Subcutaneous abdominal adipose tissue (tissue), 5 donors: ENCODE measurements around the gene COA4.
"Not testable (repeated sequence)": the region's sequence is repeated elsewhere in the genome, so short reads cannot be mapped to it uniquely, and the experiment has no call there.

ENCODE experiments used
- H3K27ac ChIP-seq: one replicate; pipeline ENCODE4 v1.7.0; 2013; ENCODE audit warnings: low read depth, mild to moderate bottlenecking, inconsistent platforms, low read length, moderate library complexity
- H3K27me3 ChIP-seq, 5 donors: one replicate each; pipeline ENCODE4 v1.7.0; 2013; ENCODE audit warnings: low read length in 5 of 5, inconsistent platforms in 1 of 5; ENCODE audit not compliant: control insufficient read depth in 5 of 5, insufficient read depth in 4 of 5
- H3K36me3 ChIP-seq, 5 donors: one replicate each; pipeline ENCODE4 v1.7.0; 2013; ENCODE audit warnings: low read length in 5 of 5; ENCODE audit not compliant: control insufficient read depth in 5 of 5, insufficient read depth in 5 of 5
- H3K4me1 ChIP-seq, 5 donors: one replicate each; pipeline ENCODE4 v1.7.0; 2013; ENCODE audit warnings: low read length in 5 of 5, mild to moderate bottlenecking in 3 of 5, moderate library complexity in 1 of 5; ENCODE audit not compliant: control insufficient read depth in 5 of 5, insufficient read depth in 5 of 5
- H3K4me3 ChIP-seq, 5 donors: one replicate each; pipeline ENCODE4 v1.7.0; 2013; ENCODE audit warnings: low read length in 5 of 5, low read depth in 1 of 5
- H3K9ac ChIP-seq, 5 donors: one replicate each; pipeline ENCODE4 v1.7.0; 2013; ENCODE audit warnings: low read length in 5 of 5, mild to moderate bottlenecking in 4 of 5, moderate library complexity in 3 of 5
- H3K9me3 ChIP-seq, 5 donors: one replicate each; pipeline ENCODE4 v1.7.0; 2013; ENCODE audit warnings: low read length in 5 of 5; ENCODE audit not compliant: control insufficient read depth in 5 of 5
- donor health status: healthy.
- donor health status: healthy.
- donor health status: healthy.
- donor health status: healthy.
- donor health status: healthy.

Gene COA4

DNA sequence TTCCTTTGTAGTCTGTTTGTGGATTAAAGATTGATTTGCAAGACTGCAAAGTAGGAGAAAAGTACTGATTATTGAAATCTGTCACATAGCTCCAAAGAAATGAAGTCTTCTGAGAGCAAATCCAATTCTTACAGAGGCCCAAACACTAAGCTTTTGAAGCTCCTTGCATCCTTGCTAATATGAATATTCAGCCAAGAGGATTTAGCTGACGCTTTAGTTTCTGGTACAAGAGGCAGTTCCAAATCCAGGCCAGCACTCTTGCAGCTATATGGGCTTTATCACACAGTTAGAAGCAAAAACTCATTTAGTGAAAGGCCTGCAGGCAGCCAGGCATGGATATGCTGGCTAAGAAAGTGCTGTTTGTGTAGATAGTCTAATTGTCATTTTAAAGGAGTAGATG, 12.9 kb upstream of the COA4 start:
- Histone ChIP-seq H3K9me3 (no peaks in the 10 kb centered on the region), H3K9ac (no peak overlapping the region), H3K4me3 (no peak overlapping the region), H3K27ac (no peak overlapping the region), H3K27me3 (no peaks in the 10 kb centered on the region), H3K4me1 (no peaks in the 10 kb centered on the region), H3K36me3 (peaks cover 19 to 39% (median 33%) of the 10 kb centered on the region in 5 donors)

DNA sequence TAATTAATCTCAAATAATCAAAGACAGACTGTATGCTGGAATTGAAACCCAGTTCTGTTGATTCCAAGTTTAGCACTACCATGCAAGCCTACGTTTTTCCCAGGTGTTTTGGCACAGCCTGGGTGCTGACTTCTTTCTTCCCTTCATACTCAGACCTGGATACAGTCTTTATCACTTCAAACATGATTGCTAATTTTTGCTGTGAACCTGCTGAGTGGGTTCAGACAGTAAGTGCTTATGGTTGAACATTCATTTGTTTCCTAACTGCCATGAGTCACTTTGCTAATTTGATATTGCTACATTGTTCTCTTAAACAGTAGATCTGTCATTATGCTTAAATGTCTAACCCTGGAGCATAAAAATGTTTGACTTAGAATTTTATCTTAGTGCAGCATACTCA, 12.4 kb upstream of the COA4 start:
- Histone ChIP-seq H3K36me3 (peaks cover 18 to 39% (median 33%) of the 10 kb centered on the region in 5 donors), H3K27me3 (no peaks in the 10 kb centered on the region), H3K9ac (no peak overlapping the region), H3K4me3 (no peak overlapping the region), H3K27ac (no peak overlapping the region), H3K9me3 (no peaks in the 10 kb centered on the region), H3K4me1 (no peaks in the 10 kb centered on the region)

DNA sequence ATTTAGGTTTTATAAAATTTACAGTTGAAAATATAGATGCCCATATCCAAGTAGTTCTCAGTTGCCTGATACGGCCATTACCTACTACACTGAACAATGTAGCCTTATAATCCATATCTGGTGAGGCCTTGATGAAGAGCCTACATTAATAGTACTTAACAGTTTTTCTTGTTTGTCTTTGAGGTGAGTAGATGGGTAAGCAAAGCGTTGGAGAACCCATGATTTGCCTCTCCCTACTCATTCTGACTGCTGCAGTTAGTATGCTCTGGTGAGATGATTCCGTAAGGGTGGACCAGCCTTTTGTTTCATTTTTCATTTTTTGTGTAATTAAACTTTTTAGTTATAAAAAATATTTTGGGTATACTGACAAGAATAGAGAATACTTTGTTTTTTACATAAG, 11.6 kb upstream of the COA4 start:
- H3K4me1 ChIP-seq = no peaks in the 10 kb centered on the region
- no peaks in the 10 kb centered on the region for H3K9me3 ChIP-seq
- no peaks in the 10 kb centered on the region for H3K27me3 ChIP-seq
- H3K27ac ChIP-seq = no peak overlapping the region
- H3K9ac ChIP-seq = peak overlapping the region in 1 of 5 donors; percentile 20
- no peak overlapping the region for H3K4me3 ChIP-seq
- H3K36me3 ChIP-seq = peaks cover 16 to 40% (median 33%) of the 10 kb centered on the region in 5 donors

DNA sequence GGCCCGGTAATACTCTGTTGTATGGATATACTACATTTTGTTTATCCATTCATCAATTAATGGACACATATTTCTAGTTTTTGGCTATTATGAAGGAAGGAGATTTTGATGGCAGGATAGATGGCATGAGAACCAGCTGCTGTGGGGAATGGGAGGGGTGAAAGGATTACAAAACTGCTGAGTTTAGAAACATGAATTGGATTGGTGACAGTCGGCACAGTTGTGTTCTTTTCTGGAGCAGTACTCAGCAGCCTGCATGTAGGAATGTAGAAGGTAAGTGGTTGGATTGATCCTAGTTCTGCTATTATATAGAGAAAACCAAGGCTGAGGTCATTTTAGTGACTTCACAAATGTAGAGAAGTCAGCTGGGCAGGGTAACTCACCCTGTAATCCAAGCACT, 7.2 kb upstream of the COA4 start:
- Histone ChIP-seq H3K4me1 (no peaks in the 10 kb centered on the region), H3K27ac (no peak overlapping the region), H3K9me3 (no peaks in the 10 kb centered on the region), H3K9ac (no peak overlapping the region), H3K36me3 (peaks cover under 1 to 15% (median 9%) of the 10 kb centered on the region in 5 donors), H3K4me3 (no peak overlapping the region), H3K27me3 (no peaks in the 10 kb centered on the region)

DNA sequence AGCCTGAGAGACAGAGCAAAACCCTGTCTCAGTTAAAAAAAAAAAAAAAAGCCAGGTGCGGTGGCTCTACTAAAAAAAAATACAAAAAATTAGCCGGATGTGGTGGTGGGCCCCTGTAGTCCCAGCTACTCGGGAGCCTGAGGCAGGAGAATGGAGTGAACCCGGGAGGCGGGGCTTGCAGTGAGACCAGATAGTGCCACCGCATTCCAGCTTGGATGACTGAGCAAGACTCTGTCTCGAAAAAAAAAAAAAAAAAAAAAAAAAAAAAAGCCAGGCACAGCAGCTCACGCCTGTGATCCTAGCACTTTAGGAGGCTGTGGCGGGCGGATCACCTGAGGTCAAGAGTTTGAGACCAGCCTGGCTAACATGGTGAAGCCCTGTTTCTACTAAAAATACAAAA, 3.8 kb upstream of the COA4 start:
- not testable (repeated sequence) for H3K9me3 ChIP-seq, H3K27me3 ChIP-seq, H3K27ac ChIP-seq, H3K9ac ChIP-seq, H3K4me3 ChIP-seq
- Histone ChIP-seq H3K4me1 (peaks cover 4 to 19% (median 15%) of the 10 kb centered on the region in 5 donors), H3K36me3 (peaks cover 0 to 11% (median 0%) of the 10 kb centered on the region in 5 donors)

DNA sequence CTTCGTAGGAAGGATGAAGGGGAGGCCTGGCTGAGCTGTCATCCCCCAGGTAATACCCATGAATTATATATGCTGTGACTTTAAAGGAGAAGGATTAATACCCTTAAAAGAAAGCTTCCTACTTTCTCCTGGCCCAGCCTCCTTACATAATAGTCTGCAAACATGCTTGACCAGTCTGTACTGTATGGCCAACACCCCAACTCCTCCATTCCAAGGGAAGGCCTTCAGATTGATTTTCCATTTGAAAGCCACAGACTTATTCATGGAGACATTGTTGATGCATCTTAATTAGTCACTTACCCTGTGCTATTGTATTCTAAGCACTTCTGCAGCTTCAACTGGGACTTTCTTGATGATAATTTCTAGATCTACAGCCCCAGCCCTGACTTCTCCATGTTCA, 2.1 kb upstream of the COA4 start:
- Histone ChIP-seq H3K27ac (no peak overlapping the region), H3K27me3 (no peaks in the 10 kb centered on the region), H3K36me3 (peaks cover 0 to 13% (median 4%) of the 10 kb centered on the region in 5 donors), H3K9me3 (no peaks in the 10 kb centered on the region), H3K4me3 (no peak overlapping the region), H3K9ac (peak overlapping the region in 1 of 5 donors; percentile 21), H3K4me1 (peaks cover 4 to 25% (median 19%) of the 10 kb centered on the region in 5 donors)

DNA sequence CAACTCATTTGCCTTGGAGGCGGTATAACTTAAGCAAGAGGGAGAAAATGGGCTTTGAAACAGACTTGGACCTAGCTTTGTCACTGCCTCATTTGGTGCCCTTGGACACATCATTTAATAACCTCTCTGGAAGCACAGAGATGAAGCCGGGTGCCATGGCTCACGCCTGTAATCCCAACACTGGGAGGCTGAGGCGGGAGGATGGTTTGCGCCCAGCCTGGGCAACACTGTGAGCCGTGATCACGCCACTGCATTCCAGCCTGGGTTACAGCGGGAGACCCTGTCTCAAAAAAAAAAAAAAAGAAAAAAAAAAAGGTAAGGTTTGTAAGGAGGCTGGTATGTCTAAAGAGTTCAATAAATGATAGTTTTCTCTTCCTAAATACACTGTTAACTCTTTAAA, 806 bp downstream of the COA4 start:
- H3K9me3 ChIP-seq = no peaks in the 10 kb centered on the region
- peak overlapping the region; percentile 93 to 99 (median 95) for H3K4me3 ChIP-seq
- H3K27ac ChIP-seq = peak overlapping the region; percentile 83
- H3K4me1 ChIP-seq = peaks cover 4 to 25% (median 19%) of the 10 kb centered on the region in 5 donors
- H3K36me3 ChIP-seq = peaks cover 0 to 33% (median 22%) of the 10 kb centered on the region in 5 donors
- peak overlapping the region; percentile 70 to 94 (median 88) for H3K9ac ChIP-seq
- no peaks in the 10 kb centered on the region for H3K27me3 ChIP-seq

DNA sequence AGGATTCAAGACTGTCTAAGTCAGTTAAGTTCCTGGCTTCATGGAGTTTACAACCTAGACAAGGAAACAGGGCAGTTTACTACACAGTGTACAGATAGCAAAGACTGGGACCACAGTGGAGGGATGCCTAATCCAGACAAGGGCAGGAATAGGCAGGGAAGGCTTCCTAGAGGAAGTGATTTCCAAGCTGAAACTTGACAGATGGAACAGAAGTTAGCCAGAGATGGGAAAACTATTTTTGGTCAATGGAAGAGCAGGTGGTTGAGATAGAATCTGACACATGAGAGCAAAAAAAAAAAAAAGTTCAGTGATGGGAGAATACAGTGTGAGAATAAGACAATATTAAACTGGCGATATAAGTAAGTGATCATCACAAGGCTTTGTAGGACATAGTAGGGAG, 1.3 kb downstream of the COA4 start:
- peak overlapping the region in 2 of 5 donors; percentile 70 to 80 for H3K9ac ChIP-seq
- no peaks in the 10 kb centered on the region for H3K27me3 ChIP-seq

DNA sequence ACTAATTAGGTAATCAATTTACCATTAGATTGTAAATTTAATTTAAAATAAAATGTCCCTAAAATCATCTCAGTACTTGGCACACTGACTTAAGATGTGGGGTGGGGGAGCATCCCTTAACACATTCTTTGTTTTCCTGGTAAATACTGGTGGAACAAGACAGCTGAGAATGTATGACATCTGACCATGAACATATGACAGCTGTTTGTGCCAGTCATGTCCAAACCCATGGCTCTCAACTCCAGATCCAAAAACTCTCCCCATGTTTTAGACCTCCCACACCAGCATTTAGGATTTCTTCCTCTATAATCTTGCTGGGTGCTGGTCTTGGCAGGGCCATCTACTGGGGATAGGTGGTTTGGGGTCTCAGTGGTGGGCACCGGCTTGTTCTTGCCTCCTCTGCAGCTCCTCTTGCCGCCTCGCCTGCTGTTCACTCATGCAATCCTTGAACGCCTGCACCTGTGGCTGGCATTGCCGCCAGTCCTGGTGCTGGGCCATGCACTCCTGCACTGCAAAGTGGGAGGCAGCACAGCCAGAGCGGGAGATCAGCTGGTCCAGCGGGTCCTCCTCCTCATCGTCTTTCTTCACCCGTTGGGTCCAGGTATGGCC, 3.8 kb downstream of the COA4 start:
- Histone ChIP-seq H3K4me1 (peaks cover 4 to 25% (median 19%) of the 10 kb centered on the region in 5 donors), H3K4me3 (no peak overlapping the region), H3K9ac (no peak overlapping the region), H3K27me3 (no peaks in the 10 kb centered on the region), H3K36me3 (peaks cover 3 to 40% (median 22%) of the 10 kb centered on the region in 5 donors), H3K27ac (no peak overlapping the region), H3K9me3 (no peaks in the 10 kb centered on the region)

More for the DNA sequence above, 1.3 kb downstream of the COA4 start:
- peaks cover 0 to 34% (median 22%) of the 10 kb centered on the region in 5 donors for H3K36me3 ChIP-seq
- H3K9me3 ChIP-seq = no peaks in the 10 kb centered on the region
- peaks cover 4 to 25% (median 19%) of the 10 kb centered on the region in 5 donors for H3K4me1 ChIP-seq
- H3K27ac ChIP-seq = peak overlapping the region; percentile 83
- H3K4me3 ChIP-seq = peak overlapping the region in 3 of 5 donors; percentile 93 to 95 (median 95)

DNA sequence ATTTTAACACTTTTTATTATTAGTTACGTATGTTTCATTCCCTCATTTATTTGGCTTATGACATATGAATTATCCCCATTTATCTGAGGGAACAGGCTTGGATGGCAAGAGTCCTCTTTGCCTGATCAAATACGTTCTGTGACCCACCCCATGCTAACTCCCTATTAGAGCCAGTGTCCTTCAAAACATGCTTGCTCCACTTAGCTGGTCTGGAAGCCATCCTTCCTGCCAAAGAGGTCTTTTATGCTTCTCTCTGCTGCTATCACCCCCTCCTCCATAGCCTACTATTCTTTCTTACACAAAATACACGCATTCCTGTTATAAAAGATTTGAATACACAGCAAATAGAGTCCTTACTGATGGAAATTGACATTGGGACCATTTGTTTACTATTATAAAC, 6.4 kb downstream of the COA4 start:
- Histone ChIP-seq H3K4me1 (peaks cover 0 to 4% (median 2%) of the 10 kb centered on the region in 5 donors), H3K27me3 (no peaks in the 10 kb centered on the region), H3K9me3 (no peaks in the 10 kb centered on the region), H3K27ac (no peak overlapping the region), H3K4me3 (no peak overlapping the region), H3K36me3 (peaks cover 3 to 38% (median 22%) of the 10 kb centered on the region in 5 donors), H3K9ac (no peak overlapping the region)
